GF-D8 (cell line): ENCODE data around the gene KLHDC7B.

ENCODE experiments used
- DNase-seq: peaks from one replicate; lab custom pipeline; 2025; lab: John Stamatoyannopoulos, UW

KLHDC7B gene

GRCh38 chr22:50573491-50574382, 28.0 kb downstream of the KLHDC7B start:
- DNase-seq = no peak

- no peak for DNase-seq
Observed at GRCh38 chr22:50574383-50574755, 28.7 kb downstream of the KLHDC7B start.

GRCh38 chr22:50575426-50575941, 29.8 kb downstream of the KLHDC7B start:
- no peak for DNase-seq

GRCh38 chr22:50576070-50576469, 30.4 kb downstream of the KLHDC7B start:
- DNase-seq = no peak

GRCh38 chr22:50576806-50577696, 31.4 kb downstream of the KLHDC7B start:
- no peak for DNase-seq

- no peak for DNase-seq
Observed at GRCh38 chr22:50577697-50577986, 31.9 kb downstream of the KLHDC7B start.

- DNase-seq = no peak
Observed at GRCh38 chr22:50577987-50578775, 32.5 kb downstream of the KLHDC7B start, which contains the start of gene CPT1B. CPT1B (minus strand) TSS chr22:50578427; CDS start chr22:50577915, 512 bp downstream.

GRCh38 chr22:50578776-50579310, 33.1 kb downstream of the KLHDC7B start:
- DNase-seq = no peak

GRCh38 chr22:50579752-50580151, 34.1 kb downstream of the KLHDC7B start:
- no peak for DNase-seq

- no peak for DNase-seq
Observed at GRCh38 chr22:50581031-50581949, 35.6 kb downstream of the KLHDC7B start.

GRCh38 chr22:50581950-50582492, 36.3 kb downstream of the KLHDC7B start:
- no peak for DNase-seq

- DNase-seq = peak; percentile 91
Observed at GRCh38 chr22:50582493-50583293, 37.0 kb downstream of the KLHDC7B start, which contains the start of gene CHKB. CHKB (minus strand) TSS chr22:50582849; CDS start chr22:50582781, 68 bp downstream.

GRCh38 chr22:50583294-50583861, 37.7 kb downstream of the KLHDC7B start:
- no peak for DNase-seq

- no peak for DNase-seq
Observed at GRCh38 chr22:50584106-50585096, 38.7 kb downstream of the KLHDC7B start.

- DNase-seq = no peak
Observed at GRCh38 chr22:50585238-50585637, 39.5 kb downstream of the KLHDC7B start.

- DNase-seq = no peak
Observed at GRCh38 chr22:50585781-50586180, 40.1 kb downstream of the KLHDC7B start.

GRCh38 chr22:50586416-50586815, 40.7 kb downstream of the KLHDC7B start:
- DNase-seq = no peak

- DNase-seq = no peak
Observed at GRCh38 chr22:50587407-50587806, 41.7 kb downstream of the KLHDC7B start.
